Measurements from ENCODE around the gene KIAA1328.

DNA sequence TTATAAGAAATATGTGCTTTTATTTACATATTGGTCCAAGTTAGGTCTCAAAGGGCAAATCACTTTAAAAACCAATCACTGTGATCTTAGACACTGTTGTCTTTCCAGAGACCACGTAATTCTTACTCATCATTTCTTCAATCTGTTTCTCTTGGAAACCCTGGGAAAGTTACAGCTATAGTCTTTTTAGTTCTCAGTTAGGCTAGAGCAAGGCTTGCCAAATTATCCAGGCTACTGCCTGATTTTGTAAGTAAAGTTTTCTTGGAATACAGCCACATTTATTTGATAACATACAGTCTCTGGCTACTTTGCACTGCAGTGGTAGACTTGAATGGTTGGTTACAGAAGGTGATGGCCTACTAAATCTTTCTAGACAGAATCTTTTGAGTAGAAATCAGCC, 106.0 kb downstream of the KIAA1328 start:
- TF ChIP-seq, protein P1, sequence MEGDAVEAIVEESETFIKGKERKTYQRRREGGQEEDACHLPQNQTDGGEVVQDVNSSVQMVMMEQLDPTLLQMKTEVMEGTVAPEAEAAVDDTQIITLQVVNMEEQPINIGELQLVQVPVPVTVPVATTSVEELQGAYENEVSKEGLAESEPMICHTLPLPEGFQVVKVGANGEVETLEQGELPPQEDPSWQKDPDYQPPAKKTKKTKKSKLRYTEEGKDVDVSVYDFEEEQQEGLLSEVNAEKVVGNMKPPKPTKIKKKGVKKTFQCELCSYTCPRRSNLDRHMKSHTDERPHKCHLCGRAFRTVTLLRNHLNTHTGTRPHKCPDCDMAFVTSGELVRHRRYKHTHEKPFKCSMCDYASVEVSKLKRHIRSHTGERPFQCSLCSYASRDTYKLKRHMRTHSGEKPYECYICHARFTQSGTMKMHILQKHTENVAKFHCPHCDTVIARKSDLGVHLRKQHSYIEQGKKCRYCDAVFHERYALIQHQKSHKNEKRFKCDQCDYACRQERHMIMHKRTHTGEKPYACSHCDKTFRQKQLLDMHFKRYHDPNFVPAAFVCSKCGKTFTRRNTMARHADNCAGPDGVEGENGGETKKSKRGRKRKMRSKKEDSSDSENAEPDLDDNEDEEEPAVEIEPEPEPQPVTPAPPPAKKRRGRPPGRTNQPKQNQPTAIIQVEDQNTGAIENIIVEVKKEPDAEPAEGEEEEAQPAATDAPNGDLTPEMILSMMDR (IDR thresholded peaks at IDR 0.05), result no peak
- TF ChIP-seq POLR2A (IDR thresholded peaks at IDR 0.05), result no peak
